NCI-H2081 treated with DMSO at 0.1 percent for 48 hours (cell line): ENCODE data around the gene IER5.
A peak's percentile ranks its signal among the peaks of the same experiment; 100 is the strongest.
"Not testable (repeated sequence)": the region's sequence is repeated elsewhere in the genome, so short reads cannot be mapped to it uniquely, and the experiment has no call there.

ENCODE experiments used
- DNase-seq: peaks from one replicate; lab custom pipeline; 2025; lab: John Stamatoyannopoulos, UW

IER5 gene

DNA sequence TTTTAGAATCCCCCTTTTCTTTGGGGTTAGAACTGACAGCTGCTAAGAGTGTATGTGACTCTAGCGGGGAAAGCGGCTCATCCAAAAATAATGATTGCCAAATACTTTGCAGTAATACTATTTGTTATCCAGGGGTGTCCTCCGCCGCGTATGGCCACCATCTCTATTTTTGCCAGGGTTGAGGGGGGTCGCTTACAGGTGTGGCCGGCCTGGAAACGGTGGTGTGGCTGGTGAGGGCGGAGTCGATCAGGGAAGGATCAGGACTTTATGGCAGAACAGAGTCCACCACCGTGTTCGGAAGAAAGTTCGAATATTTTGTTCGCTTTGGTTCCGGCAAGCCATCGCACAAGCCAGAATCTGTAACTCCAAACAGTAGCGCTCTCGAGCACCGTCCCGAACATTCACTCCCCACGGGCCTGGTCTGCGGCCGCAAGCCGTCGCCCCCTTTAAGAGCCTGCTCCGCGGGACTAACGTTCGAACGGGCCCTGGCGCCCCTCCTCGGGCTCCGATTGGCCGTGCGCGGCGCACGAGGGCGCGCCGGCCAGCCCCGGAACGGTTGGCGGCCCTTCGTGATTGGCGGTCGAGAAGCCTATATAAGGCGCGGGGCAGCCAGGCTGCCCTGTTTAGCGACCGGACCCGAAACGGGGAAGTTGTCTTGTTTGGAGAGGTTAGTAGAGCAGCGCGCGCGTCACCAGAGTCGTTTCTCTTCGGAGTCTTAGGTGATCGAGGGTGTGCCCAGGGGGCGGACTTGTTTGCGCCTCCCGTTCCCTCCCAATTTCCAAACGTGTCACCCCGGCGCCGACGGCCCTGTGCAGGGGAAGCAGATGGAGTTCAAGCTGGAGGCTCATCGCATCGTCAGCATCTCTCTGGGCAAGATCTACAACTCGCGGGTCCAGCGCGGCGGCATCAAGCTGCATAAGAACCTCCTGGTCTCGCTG lies at the start of gene IER5:
IER5 (plus strand) TSS at position 622 of the 938 bp plus-strand sequence; CDS start at position 825, 203 bp downstream.
- peak; percentile 87 for DNase-seq

DNA sequence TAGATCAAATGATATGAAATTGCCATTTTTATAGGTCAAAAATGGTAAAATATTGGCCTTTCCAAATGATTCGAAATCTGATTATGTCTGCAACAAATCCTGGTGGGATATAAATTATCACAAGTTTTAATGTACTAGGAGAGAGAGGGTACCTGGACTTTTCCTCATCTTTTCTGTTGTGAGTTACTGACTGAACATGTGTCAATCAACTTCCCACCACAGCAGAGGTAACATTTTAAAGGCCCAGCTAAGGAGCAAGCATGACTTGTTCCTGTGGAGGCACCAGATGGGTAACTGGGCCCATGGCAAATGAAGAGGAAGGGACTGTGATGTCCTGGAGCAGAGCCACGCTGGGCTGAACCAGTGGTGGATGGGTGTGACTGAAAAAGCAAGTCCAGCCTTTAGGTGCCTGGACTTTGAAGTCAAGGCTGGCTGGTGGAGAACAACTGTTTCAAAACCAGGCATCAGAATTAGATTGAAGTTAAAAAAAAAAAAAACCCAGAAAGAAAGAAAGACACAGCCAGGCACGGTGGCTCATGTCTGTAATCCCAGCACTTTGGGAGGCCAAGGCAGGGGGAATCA lies 48.1 kb upstream of the IER5 start:
- DNase-seq, result no peak

DNA sequence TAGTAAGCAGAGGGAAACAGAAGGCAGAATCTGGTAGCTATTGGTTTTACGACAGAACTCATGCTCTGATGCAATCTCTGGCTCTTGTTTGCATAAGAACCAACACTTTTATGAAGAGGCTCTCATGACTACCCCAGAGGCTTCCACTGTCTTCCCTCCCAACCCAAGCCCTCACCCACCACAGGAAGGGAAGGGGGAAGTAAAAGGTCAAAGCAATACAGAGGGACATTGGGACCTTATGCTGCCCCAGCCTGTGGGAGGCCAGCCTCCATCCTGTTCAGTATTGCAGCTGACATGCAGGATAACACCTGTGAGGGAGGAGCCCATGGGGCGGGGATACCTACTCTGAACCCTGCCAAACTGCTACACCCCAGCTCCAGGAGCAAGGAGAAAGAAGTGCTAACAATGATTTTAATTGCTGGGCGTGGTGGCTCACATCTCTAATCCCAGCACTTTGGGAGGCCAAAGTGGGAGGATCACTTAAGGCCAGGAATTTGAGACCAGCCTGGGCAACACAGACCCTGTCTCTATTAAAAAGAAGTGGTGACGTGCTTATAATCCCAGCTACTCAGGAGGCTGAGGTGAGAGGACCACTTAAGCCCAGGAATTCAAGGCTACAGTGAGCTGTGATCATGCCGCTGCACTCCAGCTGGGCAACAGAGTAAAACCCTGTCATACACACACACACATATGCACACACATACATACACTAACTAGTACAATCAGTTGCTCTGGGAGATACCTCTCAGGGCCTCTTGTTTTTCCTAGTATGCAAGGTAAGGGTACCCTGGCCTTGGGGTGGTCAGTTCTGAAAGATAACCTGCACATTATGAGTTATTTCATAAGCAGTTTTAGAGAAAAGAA lies 45.2 kb upstream of the IER5 start:
- no peak for DNase-seq

DNA sequence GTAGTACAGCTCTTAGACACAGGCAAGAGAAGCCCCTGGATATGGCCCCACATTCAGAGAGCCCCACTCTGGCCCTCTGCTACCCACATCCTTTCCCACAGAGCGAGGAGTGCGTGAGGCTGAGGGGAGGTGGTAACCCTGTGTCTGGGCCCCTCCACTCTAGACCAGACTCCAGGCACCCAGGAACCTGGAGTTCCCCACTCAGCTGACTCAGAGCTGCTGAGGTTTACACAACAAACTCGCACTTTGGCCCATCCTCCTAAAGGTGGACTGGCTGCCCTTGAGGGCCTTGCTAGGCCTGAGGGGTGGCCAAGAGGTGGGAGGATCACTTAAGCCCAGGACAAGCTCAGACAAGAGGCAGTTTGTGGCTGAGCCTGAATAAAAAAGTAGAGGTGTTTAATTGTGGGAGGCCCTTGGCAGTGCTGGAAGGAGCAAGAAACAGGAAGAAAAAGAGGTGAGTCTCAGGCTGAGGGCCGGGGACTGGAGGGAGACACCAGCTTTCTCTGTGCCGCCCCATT lies 44.0 kb upstream of the IER5 start:
- DNase-seq, result no peak

DNA sequence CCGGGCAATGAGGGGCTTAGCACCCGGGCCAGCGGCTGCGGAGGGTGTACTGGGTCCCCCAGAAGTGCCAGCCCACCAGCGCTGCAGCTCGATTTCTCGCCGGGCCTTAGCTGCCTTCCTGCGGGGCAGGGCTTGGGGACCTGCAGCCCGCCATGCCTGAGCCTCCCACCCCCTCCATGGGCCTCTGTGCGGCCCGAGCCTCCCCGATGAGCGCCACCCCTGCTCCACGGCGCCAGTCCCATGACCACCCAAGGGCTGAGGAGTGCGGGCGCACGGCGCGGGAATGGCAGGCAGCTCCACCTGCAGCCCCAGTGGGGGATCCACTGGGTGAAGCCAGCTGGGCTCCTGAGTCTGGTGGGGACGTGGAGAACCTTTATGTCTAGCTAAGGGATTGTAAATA lies 42.6 kb upstream of the IER5 start:
- DNase-seq, result not testable (repeated sequence)

DNA sequence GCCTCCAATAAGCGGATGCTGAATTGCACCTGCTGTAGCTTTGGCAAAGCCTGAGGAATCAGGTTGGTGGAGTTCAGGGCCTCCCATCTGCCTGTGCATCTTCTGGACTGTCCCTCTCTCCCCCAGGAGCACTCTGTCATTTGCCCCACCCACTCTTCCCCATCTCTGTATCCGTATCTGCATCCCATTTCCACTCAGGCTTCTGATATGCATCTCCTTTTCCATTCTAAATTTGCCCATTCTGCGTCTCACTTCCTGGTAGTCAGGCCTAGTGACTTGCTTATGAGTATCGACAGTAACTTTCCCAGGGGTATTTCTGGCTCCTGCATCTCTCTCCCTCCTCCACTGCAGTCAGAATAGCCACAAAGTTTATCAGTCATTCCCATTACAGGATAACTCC lies 39.1 kb upstream of the IER5 start:
- no peak for DNase-seq

DNA sequence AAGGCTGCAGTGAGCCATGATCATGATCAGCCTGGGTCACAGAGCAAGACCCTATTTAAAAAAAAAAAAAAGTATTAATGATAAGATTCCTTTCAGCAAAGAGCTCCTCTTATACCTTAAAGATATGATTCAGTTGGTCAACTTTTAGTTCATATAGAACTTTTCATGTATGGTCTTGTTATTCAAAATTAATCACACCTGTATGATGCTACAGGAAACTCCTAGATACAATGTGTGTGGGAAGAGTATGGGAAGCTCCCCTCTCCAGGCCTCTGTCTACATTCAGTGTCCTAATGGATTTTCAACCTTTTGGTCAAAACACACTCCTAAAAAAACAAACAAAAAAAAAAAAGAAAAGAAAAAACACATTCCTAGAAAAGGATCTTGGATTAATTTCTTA lies 37.6 kb upstream of the IER5 start:
- no peak for DNase-seq

DNA sequence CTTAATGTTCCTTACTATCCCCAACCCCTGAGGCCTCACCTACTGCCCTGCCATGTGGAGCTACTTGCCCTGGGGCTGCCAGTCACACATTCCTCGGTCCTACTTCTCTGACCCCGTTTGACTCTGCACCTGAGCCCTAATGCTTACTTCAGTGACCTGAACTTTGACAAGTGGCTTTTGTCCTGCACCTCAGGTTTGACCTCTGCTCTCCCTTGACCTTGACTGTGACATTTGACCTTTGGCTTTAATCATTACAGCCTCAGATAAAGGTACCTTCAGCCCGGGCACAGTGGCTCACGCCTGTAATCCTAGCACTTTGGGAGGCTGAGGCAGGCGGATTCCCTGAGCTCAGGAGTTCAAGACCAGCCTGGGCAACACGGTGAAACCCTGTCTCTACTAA lies 31.9 kb upstream of the IER5 start:
- DNase-seq, result no peak

DNA sequence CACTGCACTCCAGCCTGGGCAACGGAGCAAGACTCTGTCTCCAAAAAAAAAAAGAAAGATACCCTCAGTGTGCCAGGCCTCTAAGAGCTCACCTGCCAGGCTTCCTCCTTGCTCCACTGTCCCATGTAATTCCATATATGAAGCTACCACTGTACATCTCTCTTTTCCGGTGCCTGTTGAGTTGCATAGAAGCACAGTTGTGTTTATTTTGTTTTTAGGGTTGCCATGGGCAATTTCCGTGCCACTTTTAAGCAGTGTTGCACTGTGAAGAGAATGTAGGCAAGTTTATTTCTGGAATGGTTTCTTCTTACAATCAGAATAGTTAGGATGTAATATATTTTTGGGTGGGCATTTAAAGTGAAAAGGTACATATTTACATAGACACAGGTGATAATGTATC lies 31.4 kb upstream of the IER5 start:
- DNase-seq, result no peak

DNA sequence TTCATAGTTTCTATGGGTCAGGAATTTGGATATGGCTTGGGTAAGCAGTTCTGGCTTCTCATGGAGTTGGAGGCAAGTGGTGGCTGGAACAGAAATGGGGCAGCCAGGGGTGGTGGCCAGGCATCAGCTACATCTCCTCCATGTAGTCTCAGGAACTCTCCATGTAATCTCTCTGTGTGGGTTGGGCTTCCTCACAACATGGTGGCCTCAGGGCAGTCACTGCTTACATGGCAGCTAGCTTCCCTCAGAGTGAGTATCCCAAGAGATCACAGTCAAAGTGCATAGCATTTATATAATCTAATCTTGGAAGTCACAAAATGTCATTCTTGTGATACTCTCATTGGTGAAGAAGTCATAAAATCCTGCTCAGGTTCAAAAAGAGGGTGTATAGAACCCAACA lies 29.1 kb upstream of the IER5 start:
- no peak for DNase-seq

DNA sequence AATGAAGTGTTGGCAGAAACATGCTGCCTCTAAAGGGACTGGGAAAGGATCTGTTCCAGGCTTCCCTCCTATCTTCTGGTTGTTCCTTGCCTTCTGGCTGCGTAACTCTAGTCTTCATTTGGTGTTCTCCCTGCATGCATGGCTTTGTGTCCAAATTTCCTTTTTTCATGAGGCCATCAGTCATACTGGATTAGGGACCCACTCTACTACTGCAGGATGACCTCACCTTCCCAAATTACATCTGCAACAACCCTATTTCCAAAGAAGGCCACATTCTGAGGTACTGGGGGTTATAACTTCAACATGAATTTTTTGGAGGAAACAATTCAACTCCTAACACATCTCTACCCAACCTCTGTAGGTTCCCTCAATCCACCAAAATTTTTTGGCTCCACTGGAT lies 28.4 kb upstream of the IER5 start:
- no peak for DNase-seq

DNA sequence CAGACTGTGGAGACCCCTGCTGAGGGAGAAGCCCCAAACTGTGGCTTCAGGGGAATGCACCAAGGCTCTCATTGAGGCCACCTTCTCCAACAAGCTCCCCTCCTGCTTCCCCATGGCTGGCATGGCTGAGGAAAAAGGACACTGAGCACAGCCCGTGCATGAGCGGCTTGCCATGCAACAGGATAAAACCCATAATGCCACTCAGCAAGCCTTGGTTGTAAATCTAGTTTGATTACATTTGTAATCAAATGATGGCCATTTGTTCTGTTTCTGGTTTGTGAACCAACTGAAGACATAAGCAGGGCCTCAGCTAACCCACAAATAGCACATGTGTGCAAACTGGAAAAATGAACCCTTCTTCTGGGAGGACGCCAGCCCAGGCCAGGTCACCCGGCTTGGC lies 27.6 kb upstream of the IER5 start:
- DNase-seq, result not testable (repeated sequence)

DNA sequence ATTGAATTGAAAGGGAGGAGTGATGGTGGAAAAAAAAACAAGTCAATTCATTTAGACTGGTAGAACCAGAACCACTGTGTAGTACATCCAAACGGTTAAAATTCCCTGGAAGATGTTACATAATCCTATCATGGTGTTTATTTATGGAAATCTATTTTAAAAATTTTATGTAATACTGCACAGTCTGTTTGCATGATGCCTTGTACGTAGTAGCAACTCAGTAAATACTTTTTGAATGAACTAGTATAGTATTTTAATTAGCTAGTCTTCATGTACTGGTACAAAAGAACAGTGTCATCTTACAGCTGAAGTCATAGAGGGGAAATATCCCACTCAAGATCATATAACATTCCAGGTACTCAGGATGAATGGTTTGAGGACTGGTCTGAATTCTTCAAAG lies 27.0 kb upstream of the IER5 start:
- DNase-seq, result no peak

DNA sequence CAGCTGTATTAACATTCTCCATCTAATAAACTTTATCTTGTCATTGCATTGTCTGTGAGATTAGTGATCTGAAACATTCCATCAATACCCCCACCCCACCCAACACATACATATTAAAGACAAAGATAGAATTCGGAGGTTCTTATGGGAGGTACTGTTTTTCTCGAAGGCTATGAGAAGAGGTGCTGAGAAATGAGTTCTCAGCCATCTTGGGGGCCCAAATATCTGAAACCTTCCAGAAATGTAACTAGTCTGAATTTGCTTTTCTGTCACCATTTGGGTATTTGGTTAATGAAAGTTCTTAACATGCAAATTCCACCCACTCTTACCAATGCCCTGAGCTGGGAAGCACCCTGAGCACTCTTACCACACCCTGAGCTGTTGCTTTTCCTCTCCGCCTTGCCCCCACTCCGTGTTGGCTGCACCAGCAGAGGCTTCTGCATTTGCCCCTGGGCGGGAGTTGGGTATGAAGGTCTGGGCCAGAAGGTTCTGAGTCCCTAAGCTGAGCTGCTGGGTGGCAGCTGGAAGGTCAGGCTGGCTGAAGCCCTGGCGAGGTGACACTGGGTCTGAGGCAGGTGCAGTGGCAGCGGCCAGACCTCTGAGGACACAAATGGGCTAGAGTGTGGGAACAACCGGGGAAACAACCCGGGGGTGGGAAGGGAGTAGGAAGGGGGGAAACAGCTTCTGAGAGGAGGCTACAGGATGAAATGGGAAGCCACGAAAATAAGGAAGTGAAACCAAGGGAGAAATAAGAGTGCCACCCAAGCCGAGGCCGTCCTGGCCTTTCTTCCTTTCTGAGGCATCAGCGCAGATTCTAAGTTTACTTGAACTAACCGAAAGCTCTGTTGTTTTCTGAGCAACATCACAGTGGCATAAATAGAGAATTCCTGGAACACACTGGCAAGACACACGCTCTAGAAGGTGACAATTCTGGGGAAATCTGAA lies 26.3 kb upstream of the IER5 start:
- DNase-seq, result no peak

DNA sequence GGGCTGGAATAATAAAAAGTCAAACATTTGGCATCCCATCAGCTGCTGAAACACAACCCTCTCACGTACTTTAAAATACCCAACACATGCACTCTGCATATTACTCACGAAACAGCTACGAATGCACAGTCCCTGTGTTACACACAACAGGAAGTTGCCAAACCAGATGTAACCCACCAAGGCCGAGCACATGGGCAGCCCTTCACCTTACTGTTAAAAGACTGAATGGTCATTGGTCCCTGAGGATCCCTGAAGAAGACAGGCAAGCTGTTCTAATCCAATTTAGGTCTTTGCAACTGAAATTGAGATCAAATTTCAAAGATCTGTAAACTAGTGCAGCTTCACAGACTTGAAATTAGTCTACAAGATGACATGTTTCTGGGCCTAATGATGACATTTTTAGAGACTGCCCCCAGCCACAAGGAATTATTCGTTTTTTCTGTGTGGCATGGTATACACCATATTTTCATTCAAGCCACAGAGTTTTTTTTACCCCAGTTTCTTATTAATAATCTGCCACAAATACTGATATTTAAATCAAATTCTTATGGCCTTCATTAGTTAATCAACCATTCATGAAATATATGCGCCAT lies 25.6 kb upstream of the IER5 start:
- no peak for DNase-seq

DNA sequence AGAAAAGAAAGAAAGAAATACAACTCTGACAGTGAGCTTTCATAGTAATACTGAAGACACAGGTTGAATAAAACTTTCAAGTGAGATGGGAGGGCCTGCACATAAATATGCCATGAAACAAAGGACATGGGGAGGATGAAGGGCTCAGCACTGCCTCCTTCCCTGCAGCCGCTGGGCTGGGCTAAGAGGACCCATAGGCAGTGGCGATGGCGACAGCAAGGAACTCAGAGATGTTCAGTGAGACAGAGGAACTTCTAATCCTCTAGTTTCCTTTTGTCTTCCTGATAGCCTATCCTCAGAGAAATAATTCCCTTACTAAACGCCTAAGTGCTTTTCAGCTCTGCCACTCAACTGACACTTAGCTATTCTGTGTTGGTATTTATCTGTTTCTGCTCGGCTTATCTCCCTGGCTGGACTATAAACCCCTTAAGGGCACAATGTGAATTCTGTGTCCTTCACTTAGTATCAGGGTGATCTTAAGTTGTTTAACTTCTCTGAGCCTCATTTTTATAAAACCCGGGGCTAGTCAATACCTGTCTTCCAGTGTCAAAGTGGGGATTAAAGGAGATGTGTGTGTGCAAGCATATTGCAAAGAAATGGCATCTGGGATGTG lies 24.4 kb upstream of the IER5 start:
- no peak for DNase-seq

DNA sequence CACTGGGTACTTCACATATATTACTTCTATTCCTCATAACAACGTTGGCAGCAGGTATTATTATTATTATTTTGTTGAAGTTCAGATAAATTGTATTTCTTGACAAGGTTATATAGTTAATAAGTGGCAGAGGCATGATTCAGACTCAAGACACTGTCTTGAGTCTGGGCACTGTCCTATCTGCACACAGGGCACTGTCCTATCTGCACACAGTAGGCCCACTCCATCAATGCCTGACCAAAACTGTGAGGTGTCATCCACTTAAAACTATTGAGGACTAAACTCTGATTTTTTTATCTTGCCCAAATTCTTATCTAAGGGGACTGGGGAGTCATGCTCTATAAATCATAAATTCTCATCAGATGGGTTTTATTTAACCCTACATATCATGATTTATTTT lies 23.8 kb upstream of the IER5 start:
- DNase-seq, result no peak

DNA sequence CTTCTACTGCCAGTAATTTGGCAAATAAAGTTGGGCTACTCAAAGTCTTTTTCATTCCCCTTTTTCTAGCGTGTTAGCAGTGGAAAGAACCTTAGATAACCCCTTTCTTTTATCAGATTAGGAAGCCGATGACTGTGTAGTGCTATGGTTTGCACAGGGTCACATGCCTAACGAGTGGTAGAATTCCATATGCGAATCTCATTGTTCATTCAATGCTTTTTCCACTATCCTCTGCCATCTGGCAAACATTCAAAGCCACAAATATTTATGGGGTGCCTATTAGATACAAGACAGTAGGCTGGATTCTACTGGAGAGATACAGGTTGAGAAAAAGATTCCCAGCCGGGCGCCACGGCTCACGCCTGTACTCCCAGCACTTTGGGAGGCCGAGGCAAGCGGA lies 14.9 kb upstream of the IER5 start:
- DNase-seq, result no peak

DNA sequence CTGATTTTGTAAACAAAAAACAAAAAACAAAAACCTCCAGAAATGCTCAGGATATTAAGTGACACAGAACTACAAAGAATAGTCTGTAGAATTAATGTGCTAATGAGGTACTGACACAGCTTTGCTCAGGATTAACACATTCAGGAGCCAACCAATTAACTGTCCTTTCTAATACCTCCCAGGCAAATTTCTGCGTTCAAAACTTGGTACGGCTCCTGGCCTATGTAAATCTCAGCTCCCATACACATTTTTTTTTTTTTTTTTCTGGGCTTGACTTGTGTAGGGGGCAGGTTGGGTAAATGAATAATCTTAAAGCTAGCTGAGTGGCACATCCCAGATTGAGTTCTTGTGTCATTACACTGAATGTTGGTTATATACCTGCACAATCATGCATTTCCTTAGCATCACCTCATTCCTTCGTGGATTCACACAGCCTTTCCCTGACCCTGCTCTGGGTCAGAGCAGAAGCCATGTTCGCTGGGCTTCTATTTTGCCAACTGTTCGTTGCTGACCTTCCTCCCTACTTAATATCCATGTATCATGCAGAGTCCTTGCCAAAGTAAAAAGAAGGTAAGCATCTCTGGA lies 12.6 kb upstream of the IER5 start:
- no peak for DNase-seq

DNA sequence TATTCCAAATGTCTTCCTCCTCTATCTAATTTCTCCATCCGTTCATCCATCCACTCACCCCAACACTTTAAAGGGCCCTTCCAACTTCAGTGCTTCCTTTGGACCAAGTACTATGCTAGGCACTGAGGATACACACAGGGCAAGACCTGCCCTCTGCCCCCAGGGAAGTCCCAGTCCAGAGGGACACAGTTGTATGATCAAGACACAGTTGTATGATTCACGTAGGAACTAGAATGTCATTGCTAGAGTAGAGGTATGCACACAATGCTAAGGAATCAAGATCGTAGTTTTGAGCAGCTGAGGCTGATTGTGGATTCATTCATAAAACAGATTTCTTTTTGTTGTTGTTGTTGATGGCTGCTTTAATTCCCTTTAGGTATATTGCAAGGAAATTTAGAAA lies 11.6 kb upstream of the IER5 start:
- DNase-seq, result no peak
